Tibial nerve (tissue), 4 donors: ENCODE results near the gene TRMT112. TPM values are rescaled to one million over a fixed set of nuclear protein-coding genes. Genes with fewer than 3 reads are reported as not detected.

Source experiments
- DNase-seq, 2 donors: peaks; one replicate each; pipeline ENCODE4 v3.0.0-alpha.2; 2019; ENCODE audit warnings: low spot score in 2 of 2
- H3K27ac ChIP-seq, 4 donors: fragments of 200-600 bp; sonication (generic) in 3 of 4; one replicate each; pipeline ENCODE4 v1.5.1; 2017 to 2019; ENCODE audit warnings: mild to moderate bottlenecking in 1 of 4
- H3K27me3 ChIP-seq, 2 donors: fragments of 200-600 bp; sonication (generic) in 1 of 2; one replicate each; pipeline versions ENCODE4 v1.5.1 to v1.6.0; 2017 to 2019
- H3K36me3 ChIP-seq, 3 donors: fragments of 200-600 bp; sonication (generic); one replicate each; pipeline ENCODE4 v1.5.1; 2018 to 2019
- H3K4me1 ChIP-seq, 4 donors: fragments of 200-600 bp; sonication (generic) in 3 of 4; one replicate each; pipeline ENCODE4 v1.5.1; 2017 to 2019
- H3K4me3 ChIP-seq, 4 donors: fragments of 200-600 bp; sonication (generic) in 3 of 4; one replicate each; pipeline ENCODE4 v1.5.1; 2017 to 2019; ENCODE audit warnings: mild to moderate bottlenecking in 1 of 4, moderate library complexity in 1 of 4
- H3K9me3 ChIP-seq, 4 donors: fragments of 200-600 bp; sonication (generic) in 3 of 4; one replicate each; pipeline ENCODE4 v1.5.1; 2017 to 2019
- EP300 ChIP-seq, 2 donors: sonication (generic); formaldehyde crosslinking; IDR thresholded peaks; one replicate each; pipeline ENCODE4 v1.6.1; 2017; ENCODE audit warnings: antibody characterized with exemption in 2 of 2, mild to moderate bottlenecking in 1 of 2
- POLR2A ChIP-seq, 2 donors: fragments of 450-650 bp; IDR thresholded peaks; one replicate each; pipeline ENCODE4 v1.6.1; 2017; ENCODE audit warnings: antibody characterized with exemption in 2 of 2, mild to moderate bottlenecking in 2 of 2, moderate library complexity in 2 of 2
- WGBS, 2 donors: methylation state at CpG; one replicate each; pipeline ENCODE4 v1.1.5; 2018; 5-methylcytosine and 5-hydroxymethylcytosine counted together
- total RNA-seq, 4 donors: library from RNA; depleted of rRNA; stranded (reverse); fragments of >200 nt; gene quantifications; one replicate each; pipeline ENCODE4 v1.1.0, GENCODE V29; 2016
- TF ChIP-seq, protein P1 (sequence below), 5 experiments: fragments of 200-600 bp in 3 of 5; fragments of 450-650 bp in 2 of 5; sonication (generic) in 3 of 5; IDR thresholded peaks; one replicate each; pipeline ENCODE4 v1.5.1; 2016 to 2019; ENCODE audit warnings: antibody characterized with exemption in 5 of 5, mild to moderate bottlenecking in 3 of 5, moderate library complexity in 2 of 5

TRMT112 gene
- total RNA-seq, 4 donors from 2014 or later, result 290 to 381 (median 327) TPM

DNA sequence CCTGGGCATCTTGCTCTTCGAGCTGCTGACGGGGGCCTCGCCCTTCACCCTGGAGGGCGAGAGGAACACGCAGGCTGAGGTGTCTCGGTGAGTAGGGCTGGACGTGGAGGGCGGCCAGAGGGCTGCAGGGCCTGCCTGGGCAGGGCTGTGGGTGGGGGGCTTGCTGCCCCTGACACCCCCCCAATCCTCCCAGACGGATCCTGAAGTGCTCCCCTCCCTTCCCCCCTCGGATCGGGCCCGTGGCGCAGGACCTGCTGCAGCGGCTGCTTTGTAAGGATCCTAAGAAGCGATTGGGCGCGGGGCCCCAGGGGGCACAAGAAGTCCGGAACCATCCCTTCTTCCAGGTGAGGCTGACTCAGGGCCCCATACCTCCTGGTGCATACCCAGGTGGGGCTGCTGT is 44.3 kb upstream of the TRMT112 start:
- no peak overlapping the region for H3K27ac ChIP-seq
- H3K4me3 ChIP-seq, result no peak overlapping the region
- H3K4me1 ChIP-seq, result peaks cover 0 to 33% (median 24%) of the 10 kb centered on the region in 4 donors
- TF ChIP-seq EP300 (IDR thresholded peaks at IDR 0.05) (no peak), POLR2A (IDR thresholded peaks at IDR 0.05) (no peak)
- TF ChIP-seq, protein P1, sequence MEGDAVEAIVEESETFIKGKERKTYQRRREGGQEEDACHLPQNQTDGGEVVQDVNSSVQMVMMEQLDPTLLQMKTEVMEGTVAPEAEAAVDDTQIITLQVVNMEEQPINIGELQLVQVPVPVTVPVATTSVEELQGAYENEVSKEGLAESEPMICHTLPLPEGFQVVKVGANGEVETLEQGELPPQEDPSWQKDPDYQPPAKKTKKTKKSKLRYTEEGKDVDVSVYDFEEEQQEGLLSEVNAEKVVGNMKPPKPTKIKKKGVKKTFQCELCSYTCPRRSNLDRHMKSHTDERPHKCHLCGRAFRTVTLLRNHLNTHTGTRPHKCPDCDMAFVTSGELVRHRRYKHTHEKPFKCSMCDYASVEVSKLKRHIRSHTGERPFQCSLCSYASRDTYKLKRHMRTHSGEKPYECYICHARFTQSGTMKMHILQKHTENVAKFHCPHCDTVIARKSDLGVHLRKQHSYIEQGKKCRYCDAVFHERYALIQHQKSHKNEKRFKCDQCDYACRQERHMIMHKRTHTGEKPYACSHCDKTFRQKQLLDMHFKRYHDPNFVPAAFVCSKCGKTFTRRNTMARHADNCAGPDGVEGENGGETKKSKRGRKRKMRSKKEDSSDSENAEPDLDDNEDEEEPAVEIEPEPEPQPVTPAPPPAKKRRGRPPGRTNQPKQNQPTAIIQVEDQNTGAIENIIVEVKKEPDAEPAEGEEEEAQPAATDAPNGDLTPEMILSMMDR (IDR thresholded peaks at IDR 0.05), result no peak
- WGBS, 2 donors, result 90% methylated on average over 14 to 17 of the region's 18 CpGs
- peaks cover 0 to 64% (median 14%) of the 10 kb centered on the region in 3 donors for H3K36me3 ChIP-seq
- H3K9me3 ChIP-seq, result no peaks in the 10 kb centered on the region
- no peaks in the 10 kb centered on the region for H3K27me3 ChIP-seq
- no peak for DNase-seq

DNA sequence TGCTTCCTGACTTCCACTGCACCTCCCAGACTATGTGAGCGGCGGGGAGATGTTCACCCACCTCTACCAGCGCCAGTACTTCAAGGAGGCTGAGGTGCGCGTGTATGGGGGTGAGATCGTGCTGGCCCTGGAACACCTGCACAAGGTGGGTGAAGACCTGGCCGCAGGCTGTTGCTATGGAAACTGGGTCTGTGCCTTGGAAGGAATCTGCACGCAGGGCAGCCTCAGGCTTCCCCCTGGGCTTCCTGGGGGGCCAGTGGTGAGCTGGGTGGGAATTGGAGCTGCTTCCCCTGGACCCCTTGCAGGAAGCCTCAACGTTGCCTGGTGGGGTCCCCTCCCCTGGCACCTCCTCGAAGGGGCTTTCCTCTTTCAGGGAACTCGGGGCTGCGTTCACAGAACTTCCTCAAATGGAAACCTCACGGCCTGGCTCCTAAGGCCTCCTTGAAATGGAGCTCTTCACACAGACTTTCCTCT is 43.1 kb upstream of the TRMT112 start:
- 69% methylated on average over 10 to 13 of the region's 13 CpGs for WGBS, 2 donors
- peaks cover 0 to 36% (median 24%) of the 10 kb centered on the region in 4 donors for H3K4me1 ChIP-seq
- TF ChIP-seq, protein P1 (IDR thresholded peaks at IDR 0.05), result no peak
- TF ChIP-seq POLR2A (IDR thresholded peaks at IDR 0.05) (no peak), EP300 (IDR thresholded peaks at IDR 0.05) (no peak)
- no peaks in the 10 kb centered on the region for H3K9me3 ChIP-seq
- DNase-seq, result no peak
- no peak overlapping the region for H3K27ac ChIP-seq
- no peaks in the 10 kb centered on the region for H3K27me3 ChIP-seq
- peaks cover 0 to 52% (median 11%) of the 10 kb centered on the region in 3 donors for H3K36me3 ChIP-seq
- peak overlapping the region in 2 of 4 donors; percentile 85 to 93 for H3K4me3 ChIP-seq

DNA sequence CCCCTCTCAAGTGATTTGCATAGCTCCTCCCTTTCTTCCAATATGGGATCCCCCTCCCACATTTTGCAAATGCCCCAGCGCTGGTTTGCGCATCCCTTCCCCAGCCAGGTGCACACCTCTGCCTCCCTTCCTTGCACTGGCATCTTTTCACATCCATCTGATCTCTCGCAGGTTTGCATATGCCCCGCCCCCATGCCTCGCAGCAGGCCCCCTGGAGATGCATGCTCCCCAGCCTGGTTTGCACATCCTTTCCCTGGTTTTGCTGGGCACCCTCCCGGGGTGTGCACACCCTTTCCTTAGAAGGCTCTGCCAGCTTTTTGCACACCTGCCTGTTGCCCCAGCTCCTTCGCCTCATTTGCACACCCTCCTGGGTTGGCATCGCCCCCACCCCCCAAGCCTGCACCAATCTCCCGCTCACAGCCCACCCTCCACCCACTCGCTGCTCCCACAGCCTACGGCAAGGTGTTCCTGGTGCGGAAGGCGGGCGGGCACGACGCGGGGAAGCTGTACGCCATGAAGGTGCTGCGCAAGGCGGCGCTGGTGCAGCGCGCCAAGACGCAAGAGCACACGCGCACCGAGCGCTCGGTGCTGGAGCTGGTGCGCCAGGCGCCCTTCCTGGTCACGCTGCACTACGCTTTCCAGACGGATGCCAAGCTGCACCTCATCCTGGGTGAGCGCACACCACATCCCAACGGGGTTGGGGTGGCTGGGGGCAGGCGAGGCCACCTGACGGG is 42.5 kb upstream of the TRMT112 start:
- H3K4me3 ChIP-seq, result peak overlapping the region; percentile 73 to 93 (median 82)
- 58 to 65% methylated on average over 33 to 37 of the region's 38 CpGs for WGBS, 2 donors
- peaks cover 0 to 46% (median 6%) of the 10 kb centered on the region in 3 donors for H3K36me3 ChIP-seq
- no peaks in the 10 kb centered on the region for H3K27me3 ChIP-seq
- no peaks in the 10 kb centered on the region for H3K9me3 ChIP-seq
- DNase-seq, result no peak
- H3K27ac ChIP-seq, result peak overlapping the region; percentile 84 to 93 (median 85)
- TF ChIP-seq EP300 (IDR thresholded peaks at IDR 0.05), result no peak
- TF ChIP-seq, protein P1 (IDR thresholded peaks at IDR 0.05), result no peak
- no peak for TF ChIP-seq POLR2A (IDR thresholded peaks at IDR 0.05)
- H3K4me1 ChIP-seq, result peaks cover 0 to 42% (median 27%) of the 10 kb centered on the region in 4 donors

GRCh38 chr11:64358907-64359711 is 41.8 kb upstream of the TRMT112 start, which contains the start of gene RPS6KA4:
Gene RPS6KA4 (plus strand): TSS chr11:64359162. CDS start chr11:64359236, 74 bp downstream.
- TF ChIP-seq POLR2A (IDR thresholded peaks at IDR 0.05) (peak; percentile 71 to 80), EP300 (IDR thresholded peaks at IDR 0.05) (peak in 1 of 2 donors; percentile 66)
- TF ChIP-seq, protein P1 (IDR thresholded peaks at IDR 0.05), result peak in 2 of 5 experiments; percentile 49 to 63
- peaks cover 0 to 44% (median 27%) of the 10 kb centered on the region in 4 donors for H3K4me1 ChIP-seq
- peak within 1 kb of the TSS; percentile 73 to 93 (median 82) for H3K4me3 ChIP-seq
- no peaks in the 10 kb centered on the region for H3K9me3 ChIP-seq
- no peaks in the 10 kb centered on the region for H3K27me3 ChIP-seq
- peak within 1 kb of the TSS; percentile 84 to 94 (median 90) for H3K27ac ChIP-seq
- peaks cover 0 to 40% (median 4%) of the 10 kb centered on the region in 3 donors for H3K36me3 ChIP-seq
- DNase-seq, result peak; percentile 14 to 49
- 0 to 1% methylated on average over 10 to 69 of the region's 70 CpGs for WGBS, 2 donors
